B cell (primary cell): ENCODE results near the gene ANKDD1A. TPM values are rescaled to one million over a fixed set of nuclear protein-coding genes. Genes with fewer than 3 reads are reported as not detected.

ENCODE experiments used
- ATAC-seq: fragments of 200-7000 bp; cut with Tn5 transposase; one replicate; pipeline ENCODE4 v1.10.0; 2021; ENCODE audit warnings: low read depth, mild to moderate bottlenecking, moderate number of reproducible peaks, moderate library complexity
- CTCF ChIA-PET: fragments of 350-600 bp; sonication (Branson Sonifier 250); formaldehyde crosslinking; loops from one replicate; lab custom pipeline; 2021; ENCODE audit warnings: antibody characterized with exemption, inconsistent platforms; lab: Charles Lee
- POLR2A ChIA-PET: fragments of 350-600 bp; sonication (Branson Sonifier 250); formaldehyde crosslinking; loops from one replicate; lab custom pipeline; 2021; ENCODE audit warnings: antibody characterized with exemption; lab: Charles Lee
- DNase-seq: peaks from one replicate; pipeline ENCODE4 v3.0.0; 2013
- H2AFZ ChIP-seq: 2 replicates; pipeline ENCODE4 v1.6.1; 2012; ENCODE audit warnings: mild to moderate bottlenecking, low read depth, low read length; ENCODE audit not compliant: insufficient read depth, poor library complexity, severe bottlenecking
- H3K27ac ChIP-seq, 2 donors: 1 replicate in 1 of 2; 2 replicates in 1 of 2; pipeline ENCODE4 v1.5.1; 2012 to 2013; ENCODE audit warnings: low read length in 2 of 2, mild to moderate bottlenecking in 2 of 2, moderate library complexity in 1 of 2
- H3K27me3 ChIP-seq, 4 experiments: fragments of 200-600 bp in 1 of 4; sonication (generic) in 1 of 4; replicated peaks in 1 of 4; 1 replicate in 2 of 4; 2 replicates in 2 of 4; pipeline versions ENCODE4 v1.6.1 to v1.7.0; 2013 to 2016; ENCODE audit warnings: low read length in 3 of 4, mild to moderate bottlenecking in 2 of 4, mixed read lengths in 1 of 4, moderate library complexity in 1 of 4; ENCODE audit not compliant: insufficient read depth in 4 of 4, control insufficient read depth in 3 of 4; ENCODE audit errors: control extremely low read depth in 1 of 4
- H3K36me3 ChIP-seq, 2 experiments: replicated peaks in 1 of 2; 1 replicate in 1 of 2; 2 replicates in 1 of 2; pipeline versions ENCODE4 v1.6.1 to v1.7.1; 2013; ENCODE audit warnings: low read length in 1 of 2; ENCODE audit not compliant: insufficient read depth in 2 of 2, control insufficient read depth in 1 of 2; ENCODE audit errors: control extremely low read depth in 1 of 2, extremely low read depth in 1 of 2
- H3K4me1 ChIP-seq, 2 donors: fragments of 200-600 bp in 1 of 2; sonication (generic) in 1 of 2; 1 replicate in 1 of 2; 2 replicates in 1 of 2; pipeline versions ENCODE4 v1.5.1 to v1.6.1; 2013 to 2017; ENCODE audit warnings: low read length in 2 of 2; ENCODE audit not compliant: control insufficient read depth in 2 of 2, insufficient read depth in 2 of 2
- H3K4me2 ChIP-seq: replicated peaks from 2 replicates; pipeline ENCODE3; 2012; ENCODE audit warnings: mild to moderate bottlenecking, low read depth, low read length; ENCODE audit not compliant: poor library complexity, severe bottlenecking
- H3K4me3 ChIP-seq, 5 experiments: fragments of 200-600 bp in 1 of 5; sonication (generic) in 1 of 5; 1 replicate in 3 of 5; 2 replicates in 2 of 5; pipeline versions ENCODE4 v1.5.1 to v1.7.0; 2011 to 2016; ENCODE audit warnings: low read length in 4 of 5, mild to moderate bottlenecking in 4 of 5, low read depth in 2 of 5, control low read depth in 1 of 5, moderate library complexity in 1 of 5; ENCODE audit not compliant: insufficient read depth in 1 of 5; ENCODE audit errors: control extremely low read depth in 1 of 5, extremely low read depth in 1 of 5
- H3K79me2 ChIP-seq: fragments of 200-600 bp; sonication (generic); one replicate; pipeline ENCODE4 v1.6.0; 2016; ENCODE audit warnings: low read length; ENCODE audit not compliant: control insufficient read depth, insufficient read depth
- H3K9ac ChIP-seq: fragments of 200-600 bp; sonication (generic); 2 replicates; pipeline ENCODE4 v1.6.1; 2017; ENCODE audit warnings: mild to moderate bottlenecking, low read length, moderate library complexity
- H3K9me3 ChIP-seq, 3 donors: one replicate each; pipeline versions ENCODE4 v1.6.1 to v1.7.1; 2013; ENCODE audit warnings: low read length in 2 of 3; ENCODE audit not compliant: control insufficient read depth in 2 of 3, insufficient read depth in 1 of 3; ENCODE audit errors: control extremely low read depth in 1 of 3
- H4K20me1 ChIP-seq: 2 replicates; pipeline ENCODE4 v1.6.0; 2012; ENCODE audit warnings: mild to moderate bottlenecking, low read length; ENCODE audit not compliant: insufficient read depth, control insufficient read depth, poor library complexity, severe bottlenecking
- H3K27ac Mint-ChIP-seq: one replicate; pipeline ENCODE4 v1.8.0; 2021; ENCODE audit warnings: mixed read lengths
- H3K27me3 Mint-ChIP-seq: one replicate; pipeline ENCODE4 v1.8.0; 2021; ENCODE audit warnings: mixed read lengths
- H3K4me1 Mint-ChIP-seq: one replicate; pipeline ENCODE4 v1.8.0; 2021; ENCODE audit warnings: mixed read lengths
- H3K4me3 Mint-ChIP-seq: one replicate; pipeline ENCODE4 v1.8.0; 2021; ENCODE audit warnings: mixed read lengths
- H3K9me3 Mint-ChIP-seq: one replicate; pipeline ENCODE4 v1.8.0; 2022; ENCODE audit warnings: mixed read lengths; ENCODE audit not compliant: insufficient read depth
- EZH2 ChIP-seq: IDR thresholded peaks from 2 replicates; pipeline ENCODE4 v1.6.1; 2012; ENCODE audit warnings: borderline replicate concordance, low read depth, mild to moderate bottlenecking, moderate library complexity, low read length; ENCODE audit not compliant: insufficient read depth, poor library complexity, severe bottlenecking
- WGBS: methylation state at CpG from one replicate; pipeline ENCODE4 v1.1.5; 2013; ENCODE audit warnings: missing lambda C conversion rate; ENCODE audit not compliant: insufficient coverage; 5-methylcytosine and 5-hydroxymethylcytosine counted together
- intact Hi-C: fragments of 100-400 bp; cut with micrococcal nuclease; formaldehyde crosslinking; loops from one replicate; pipeline ENCODE4 v1.10.0; 2022
- polyA plus RNA-seq: library from polyadenylated mRNA; depleted of rRNA; stranded (reverse); fragments of >200 nt; gene quantifications from 2 replicates; pipeline ENCODE4 v1.2.3, GENCODE V29; 2012
- total RNA-seq, 2 donors: library from RNA; stranded (reverse); fragments of 120-200 nt in 1 of 2; gene quantifications; 1 replicate in 1 of 2; 2 replicates in 1 of 2; pipeline versions ENCODE4 v1.2.3 to v1.2.4, GENCODE V29; 2013 to 2022
- TF ChIP-seq, protein P1 (sequence below): fragments of 200-600 bp; IDR thresholded peaks from one replicate; pipeline ENCODE4 v1.8.0; 2022; ENCODE audit warnings: antibody characterized with exemption, mild to moderate bottlenecking

The ANKDD1A gene
- total and polyA plus RNA-seq, 2 donors (not counting 1 experiment from before 2014, with no cell fraction given): 2.6 to 2.7 TPM

DNA sequence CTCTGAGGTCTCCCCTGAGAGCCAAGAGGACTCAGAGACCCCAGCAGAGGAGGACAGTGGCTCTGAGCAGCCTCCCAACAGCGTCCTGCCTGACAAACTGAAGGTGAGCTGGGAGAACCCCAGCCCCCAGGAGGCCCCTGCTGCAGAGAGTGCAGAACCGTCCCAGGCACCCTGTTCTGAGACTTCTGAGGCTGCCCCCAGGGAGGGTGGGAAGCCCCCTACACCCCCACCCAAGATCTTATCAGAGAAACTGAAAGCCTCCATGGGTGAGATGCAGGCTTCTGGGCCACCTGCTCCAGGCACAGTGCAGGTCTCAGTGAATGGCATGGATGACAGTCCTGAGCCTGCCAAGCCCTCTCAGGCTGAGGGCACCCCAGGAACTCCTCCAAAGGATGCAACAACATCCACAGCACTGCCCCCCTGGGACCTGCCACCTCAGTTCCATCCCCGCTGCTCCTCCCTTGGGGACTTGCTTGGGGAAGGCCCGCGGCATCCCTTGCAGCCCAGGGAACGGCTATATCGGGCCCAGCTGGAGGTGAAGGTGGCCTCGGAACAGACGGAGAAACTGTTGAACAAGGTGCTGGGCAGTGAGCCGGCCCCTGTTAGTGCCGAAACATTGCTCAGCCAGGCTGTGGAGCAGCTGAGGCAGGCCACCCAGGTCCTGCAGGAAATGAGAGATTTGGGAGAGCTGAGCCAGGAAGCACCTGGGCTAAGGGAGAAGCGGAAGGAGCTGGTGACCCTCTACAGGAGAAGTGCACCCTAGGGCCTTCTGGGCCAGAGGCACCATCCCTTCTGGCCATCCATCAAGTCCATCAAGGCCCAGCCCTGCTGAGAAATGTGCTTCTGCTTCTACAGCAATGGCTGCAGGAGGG is 46.3 kb upstream of the ANKDD1A start:
- Histone ChIP-seq H3K4me1 (peaks cover 0 to 12% of the 10 kb centered on the region in 2 donors), H3K79me2 (peaks cover 13% of the 10 kb centered on the region), H3K4me2 (no peak overlapping the region), H3K4me3 (no peak overlapping the region), H3K27ac (no peak overlapping the region), H2AFZ (no peak overlapping the region), H3K9ac (no peak overlapping the region), H3K9me3 (no peaks in the 10 kb centered on the region), H4K20me1 (peaks cover 21% of the 10 kb centered on the region), H3K27me3 (no peaks in the 10 kb centered on the region), H3K36me3 (peaks cover 0 to 63% of the 10 kb centered on the region in 2 experiments)
- Mint-ChIP-seq H3K4me1 (peaks cover 29% of the 10 kb centered on the region), H3K27ac (peak overlapping the region; percentile 75), H3K9me3 (no peaks in the 10 kb centered on the region), H3K27me3 (no peaks in the 10 kb centered on the region), H3K4me3 (no peak overlapping the region)
- ATAC-seq (peak; percentile 43), DNase-seq (no peak)
- intact Hi-C loops: no loop called here
- WGBS: 75% methylated on average over 11 of the region's 12 CpGs
- TF ChIP-seq EZH2: no peak
- TF ChIP-seq, protein P1, sequence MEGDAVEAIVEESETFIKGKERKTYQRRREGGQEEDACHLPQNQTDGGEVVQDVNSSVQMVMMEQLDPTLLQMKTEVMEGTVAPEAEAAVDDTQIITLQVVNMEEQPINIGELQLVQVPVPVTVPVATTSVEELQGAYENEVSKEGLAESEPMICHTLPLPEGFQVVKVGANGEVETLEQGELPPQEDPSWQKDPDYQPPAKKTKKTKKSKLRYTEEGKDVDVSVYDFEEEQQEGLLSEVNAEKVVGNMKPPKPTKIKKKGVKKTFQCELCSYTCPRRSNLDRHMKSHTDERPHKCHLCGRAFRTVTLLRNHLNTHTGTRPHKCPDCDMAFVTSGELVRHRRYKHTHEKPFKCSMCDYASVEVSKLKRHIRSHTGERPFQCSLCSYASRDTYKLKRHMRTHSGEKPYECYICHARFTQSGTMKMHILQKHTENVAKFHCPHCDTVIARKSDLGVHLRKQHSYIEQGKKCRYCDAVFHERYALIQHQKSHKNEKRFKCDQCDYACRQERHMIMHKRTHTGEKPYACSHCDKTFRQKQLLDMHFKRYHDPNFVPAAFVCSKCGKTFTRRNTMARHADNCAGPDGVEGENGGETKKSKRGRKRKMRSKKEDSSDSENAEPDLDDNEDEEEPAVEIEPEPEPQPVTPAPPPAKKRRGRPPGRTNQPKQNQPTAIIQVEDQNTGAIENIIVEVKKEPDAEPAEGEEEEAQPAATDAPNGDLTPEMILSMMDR: no peak
- POLR2A ChIA-PET: no interaction called here
- CTCF ChIA-PET: no interaction called here

DNA sequence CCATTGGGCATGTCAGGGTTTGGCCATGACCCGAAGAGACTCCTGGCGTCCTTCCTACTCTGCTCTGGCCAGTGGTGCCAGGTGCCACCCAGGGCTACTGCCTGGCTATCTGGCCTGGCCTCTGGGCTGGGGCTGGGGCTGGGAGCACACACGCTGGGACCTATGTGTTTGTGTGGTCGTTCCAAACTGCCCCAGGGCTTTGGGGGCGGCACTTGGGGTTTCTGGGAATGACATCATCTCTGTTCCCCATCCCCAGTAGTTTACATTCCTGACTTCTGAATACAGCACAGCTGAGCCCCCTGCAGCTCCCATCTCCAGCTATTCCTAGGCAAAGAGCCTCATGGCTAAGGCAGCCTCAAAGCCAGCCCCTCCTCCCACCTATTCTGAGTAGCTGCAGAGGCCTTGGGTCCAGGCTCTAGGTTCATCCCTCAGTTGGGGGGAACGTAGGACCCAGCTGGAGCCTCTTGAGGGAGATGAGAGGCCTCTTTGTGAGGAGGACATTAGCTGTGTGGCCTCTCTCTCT is 45.6 kb upstream of the ANKDD1A start:
- Histone ChIP-seq H3K9me3 (no peaks in the 10 kb centered on the region), H2AFZ (no peak overlapping the region), H4K20me1 (peaks cover 14% of the 10 kb centered on the region), H3K4me2 (no peak overlapping the region), H3K4me1 (peaks cover 0 to 12% of the 10 kb centered on the region in 2 donors), H3K36me3 (peaks cover 0 to 56% of the 10 kb centered on the region in 2 experiments), H3K9ac (no peak overlapping the region), H3K79me2 (peaks cover 13% of the 10 kb centered on the region), H3K4me3 (no peak overlapping the region), H3K27ac (no peak overlapping the region), H3K27me3 (no peaks in the 10 kb centered on the region)
- TF ChIP-seq, protein P1: no peak
- no peak for TF ChIP-seq EZH2
- POLR2A ChIA-PET: no interaction called here
- H3K27me3 Mint-ChIP-seq: no peaks in the 10 kb centered on the region
- CTCF ChIA-PET: interaction anchor here (0.6 kb wide), 2 partner anchors 16 to 145 kb away, joined by 3 read pairs; no protein-coding TSS in a partner anchor
- DNase-seq (no peak), ATAC-seq (no peak)
- no peak overlapping the region for H3K4me3 Mint-ChIP-seq
- no peaks in the 10 kb centered on the region for H3K9me3 Mint-ChIP-seq
- WGBS: 97% methylated on average over 5 of the region's 6 CpGs
- H3K27ac Mint-ChIP-seq: no peak overlapping the region
- H3K4me1 Mint-ChIP-seq: peaks cover 30% of the 10 kb centered on the region
- intact Hi-C loops: no loop called here
